Ascending aorta (tissue), 2 donors: Measurements from ENCODE around the gene SOS1. TPM values are rescaled to one million over a fixed set of nuclear protein-coding genes. Genes with fewer than 3 reads are reported as not detected.

Experiments used
- DNase-seq, 2 donors: peaks; one replicate each; pipeline ENCODE4 v3.0.0-alpha.2; 2019; ENCODE audit warnings: low spot score in 2 of 2
- H3K27ac ChIP-seq, 2 donors: fragments of 200-600 bp; sonication (generic); one replicate each; pipeline ENCODE4 v1.5.1; 2016 to 2017; ENCODE audit warnings: mild to moderate bottlenecking in 1 of 2
- H3K27me3 ChIP-seq: fragments of 200-600 bp; sonication (generic); one replicate; pipeline ENCODE4 v1.5.1; 2017
- H3K36me3 ChIP-seq, 2 donors: fragments of 200-600 bp; sonication (generic); one replicate each; pipeline ENCODE4 v1.5.1; 2016
- H3K4me1 ChIP-seq, 2 donors: fragments of 200-600 bp; sonication (generic); one replicate each; pipeline ENCODE4 v1.5.1; 2016 to 2017; ENCODE audit warnings: mild to moderate bottlenecking in 1 of 2
- H3K4me3 ChIP-seq, 2 donors: fragments of 200-600 bp; sonication (generic); one replicate each; pipeline ENCODE4 v1.5.1; 2016 to 2017; ENCODE audit warnings: mild to moderate bottlenecking in 1 of 2
- H3K9me3 ChIP-seq, 2 donors: fragments of 200-600 bp; sonication (generic); one replicate each; pipeline ENCODE4 v1.5.1; 2016
- intact Hi-C: fragments of 100-400 bp; cut with DNase I; formaldehyde crosslinking; loops from one replicate; pipeline ENCODE4 v1.15.1; 2023
- total RNA-seq: library from RNA; depleted of rRNA; stranded (reverse); fragments of >200 nt; gene quantifications from one replicate; pipeline ENCODE4 v1.1.0, GENCODE V29; 2016
- TF ChIP-seq, protein P1 (sequence below), 3 experiments: fragments of 200-600 bp in 2 of 3; fragments of 450-650 bp in 1 of 3; sonication (generic) in 2 of 3; IDR thresholded peaks; one replicate each; pipeline ENCODE4 v1.5.1; 2016 to 2019; ENCODE audit warnings: antibody characterized with exemption in 3 of 3, mild to moderate bottlenecking in 1 of 3, moderate library complexity in 1 of 3

Gene SOS1
- total RNA-seq, 1 donor from 2014 or later = 11.3 TPM

DNA sequence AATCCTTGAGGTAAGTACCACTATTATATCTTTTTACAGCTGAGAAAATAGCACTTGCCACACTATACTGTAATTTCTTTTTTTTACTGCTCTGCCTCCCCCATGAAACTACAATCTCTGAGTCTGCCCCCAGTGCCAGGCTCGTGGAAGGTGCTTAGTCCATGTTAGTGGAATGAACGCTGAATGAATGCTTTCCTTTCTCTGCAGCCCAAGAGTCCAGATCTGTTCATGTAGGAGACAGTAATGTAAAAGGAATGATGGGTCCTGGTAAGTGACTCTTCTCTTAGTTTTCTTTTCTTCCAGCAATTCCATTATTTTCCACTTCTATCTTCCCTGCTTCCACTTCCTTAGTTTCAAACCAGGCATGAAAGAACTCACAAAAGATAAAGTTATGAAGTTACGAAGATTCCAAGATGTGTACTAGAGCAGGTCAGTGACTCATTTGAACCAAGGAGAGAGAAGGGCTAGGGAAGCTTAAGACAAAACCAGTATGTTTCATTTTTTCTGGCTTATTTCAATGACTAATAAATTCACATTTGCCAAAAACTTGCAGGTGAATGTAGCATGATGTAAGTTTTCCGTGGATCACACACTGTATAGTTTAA lies 185.2 kb downstream of the SOS1 start:
- intact Hi-C loops = no loop called here
- no peak for DNase-seq
- no peaks in the 10 kb centered on the region for H3K9me3 ChIP-seq
- no peaks in the 10 kb centered on the region for H3K4me1 ChIP-seq
- no peak overlapping the region for H3K4me3 ChIP-seq
- H3K27me3 ChIP-seq = no peaks in the 10 kb centered on the region
- TF ChIP-seq, protein P1, sequence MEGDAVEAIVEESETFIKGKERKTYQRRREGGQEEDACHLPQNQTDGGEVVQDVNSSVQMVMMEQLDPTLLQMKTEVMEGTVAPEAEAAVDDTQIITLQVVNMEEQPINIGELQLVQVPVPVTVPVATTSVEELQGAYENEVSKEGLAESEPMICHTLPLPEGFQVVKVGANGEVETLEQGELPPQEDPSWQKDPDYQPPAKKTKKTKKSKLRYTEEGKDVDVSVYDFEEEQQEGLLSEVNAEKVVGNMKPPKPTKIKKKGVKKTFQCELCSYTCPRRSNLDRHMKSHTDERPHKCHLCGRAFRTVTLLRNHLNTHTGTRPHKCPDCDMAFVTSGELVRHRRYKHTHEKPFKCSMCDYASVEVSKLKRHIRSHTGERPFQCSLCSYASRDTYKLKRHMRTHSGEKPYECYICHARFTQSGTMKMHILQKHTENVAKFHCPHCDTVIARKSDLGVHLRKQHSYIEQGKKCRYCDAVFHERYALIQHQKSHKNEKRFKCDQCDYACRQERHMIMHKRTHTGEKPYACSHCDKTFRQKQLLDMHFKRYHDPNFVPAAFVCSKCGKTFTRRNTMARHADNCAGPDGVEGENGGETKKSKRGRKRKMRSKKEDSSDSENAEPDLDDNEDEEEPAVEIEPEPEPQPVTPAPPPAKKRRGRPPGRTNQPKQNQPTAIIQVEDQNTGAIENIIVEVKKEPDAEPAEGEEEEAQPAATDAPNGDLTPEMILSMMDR (IDR thresholded peaks at IDR 0.05) = no peak
- H3K36me3 ChIP-seq = no peaks in the 10 kb centered on the region
- H3K27ac ChIP-seq = no peak overlapping the region

DNA sequence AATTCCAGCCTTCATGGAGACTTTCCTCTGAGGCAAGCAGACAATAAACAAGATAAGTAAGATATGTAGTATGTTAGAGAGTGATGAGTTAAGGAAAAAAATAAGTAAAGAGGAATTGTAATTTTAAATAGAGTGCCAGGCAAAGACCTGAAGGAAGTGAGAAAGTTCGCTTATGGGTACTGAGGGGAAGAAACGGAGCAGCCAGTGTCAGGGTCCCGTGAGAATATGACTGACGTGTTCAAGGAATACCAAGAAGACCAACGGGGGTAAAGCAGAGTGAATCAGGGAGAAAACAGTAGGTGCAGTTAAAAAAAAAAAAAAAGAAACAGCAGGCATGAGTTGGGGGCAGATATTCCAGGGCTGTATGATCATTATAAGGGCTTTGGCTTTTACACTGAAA lies 186.1 kb downstream of the SOS1 start:
- intact Hi-C loops = no loop called here
- Histone ChIP-seq H3K4me1 (no peaks in the 10 kb centered on the region), H3K27ac (no peak overlapping the region), H3K9me3 (no peaks in the 10 kb centered on the region), H3K27me3 (no peaks in the 10 kb centered on the region), H3K4me3 (no peak overlapping the region), H3K36me3 (no peaks in the 10 kb centered on the region)
- DNase-seq = no peak
- TF ChIP-seq, protein P1 (IDR thresholded peaks at IDR 0.05) = no peak

DNA sequence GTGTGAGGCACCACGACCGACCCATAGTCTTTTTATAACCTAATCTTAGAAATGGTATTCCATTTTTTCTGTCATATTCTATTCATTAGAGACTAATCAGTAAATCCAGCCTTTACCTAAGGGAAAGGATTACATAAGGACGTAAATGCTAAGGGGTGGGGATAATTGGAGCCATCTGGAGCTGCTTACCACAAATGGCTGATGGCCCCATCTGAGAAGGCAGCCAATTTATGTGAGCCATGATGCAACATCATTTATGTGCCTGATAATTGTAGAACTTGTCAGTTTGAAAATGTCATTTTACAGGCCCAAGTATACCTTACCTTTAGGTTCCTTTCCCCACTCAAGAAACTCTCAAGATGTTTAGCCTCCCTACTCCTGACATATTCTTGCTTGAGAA lies 187.2 kb downstream of the SOS1 start:
- Histone ChIP-seq H3K4me3 (no peak overlapping the region), H3K9me3 (no peaks in the 10 kb centered on the region), H3K36me3 (no peaks in the 10 kb centered on the region), H3K4me1 (no peaks in the 10 kb centered on the region), H3K27me3 (no peaks in the 10 kb centered on the region), H3K27ac (no peak overlapping the region)
- TF ChIP-seq, protein P1 (IDR thresholded peaks at IDR 0.05) = no peak
- no peak for DNase-seq
- intact Hi-C loops = no loop called here

DNA sequence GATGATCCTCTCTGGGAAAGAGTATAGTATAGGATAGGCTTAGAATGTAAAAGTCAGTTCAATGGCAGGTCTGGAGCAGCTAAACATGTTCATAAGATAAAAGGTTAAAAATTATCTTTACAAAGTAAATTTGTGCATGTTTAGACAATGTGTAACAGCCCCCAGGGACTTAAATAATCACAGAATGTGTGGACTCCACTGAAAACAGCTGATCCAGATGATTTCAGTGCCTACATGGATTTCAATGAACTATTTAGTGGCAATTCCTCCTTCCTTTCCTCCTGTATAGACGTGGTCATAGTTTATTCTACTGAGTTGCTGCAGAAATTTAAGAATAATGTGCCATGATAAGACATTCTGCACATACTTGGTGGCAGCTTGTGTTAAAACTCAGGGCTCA lies 188.3 kb downstream of the SOS1 start:
- no peak for DNase-seq
- TF ChIP-seq, protein P1 (IDR thresholded peaks at IDR 0.05) = no peak
- Histone ChIP-seq H3K9me3 (no peaks in the 10 kb centered on the region), H3K27ac (no peak overlapping the region), H3K27me3 (no peaks in the 10 kb centered on the region), H3K4me3 (no peak overlapping the region), H3K36me3 (no peaks in the 10 kb centered on the region), H3K4me1 (no peaks in the 10 kb centered on the region)
- intact Hi-C loops = no loop called here

Other genes starting within 250 kb of the SOS1 start
- 4.3 TPM for gene DHX57, start 245.1 kb downstream of the SOS1 start, total RNA-seq
- gene MORN2, start 245.1 kb downstream of the SOS1 start, total RNA-seq = not detected
- 6.4 TPM for gene ARHGEF33, start 231.2 kb downstream of the SOS1 start, total RNA-seq
- 2.0 TPM for gene CDKL4, start 122.9 kb upstream of the SOS1 start, total RNA-seq